Endothelial cell of hepatic sinusoid (primary cell): Measurements from ENCODE around the gene NDUFAB1.
"Not testable (repeated sequence)": the region's sequence is repeated elsewhere in the genome, so short reads cannot be mapped to it uniquely, and the experiment has no call there.

Experiments
- in situ Hi-C: cut with HindIII; loops from 2 replicates; pipeline ENCODE4 v1.10.0; 2017; ENCODE audit warnings: low sequenced_read_pairs

The NDUFAB1 gene

GRCh38 chr16:23595951-23596720, at the start of gene NDUFAB1:
NDUFAB1 (minus strand) TSS chr16:23596316; CDS start chr16:23596290, 26 bp downstream.
- in situ Hi-C loops = no loop called here

- in situ Hi-C loops = no loop called here
Observed at GRCh38 chr16:23642246-23642774, 46.2 kb upstream of the NDUFAB1 start.

- in situ Hi-C loops = no loop called here
Observed at GRCh38 chr16:23640931-23641765, 45.0 kb upstream of the NDUFAB1 start, which contains the start of the genes DCTN5 and PALB2. DCTN5 (plus strand) TSS chr16:23641466; CDS start chr16:23641543, 77 bp downstream. PALB2 (minus strand) TSS chr16:23641310; CDS start chr16:23641157, 153 bp downstream.

- in situ Hi-C loops = no loop called here
Observed at GRCh38 chr16:23640615-23640930, 44.5 kb upstream of the NDUFAB1 start.

GRCh38 chr16:23635958-23636357, 39.8 kb upstream of the NDUFAB1 start:
- in situ Hi-C loops = no loop called here

GRCh38 chr16:23634461-23635036, 38.4 kb upstream of the NDUFAB1 start:
- in situ Hi-C loops = no loop called here

GRCh38 chr16:23631874-23632273, 35.8 kb upstream of the NDUFAB1 start:
- in situ Hi-C loops = not testable (repeated sequence)

GRCh38 chr16:23629516-23629915, 33.4 kb upstream of the NDUFAB1 start:
- in situ Hi-C loops = no loop called here

GRCh38 chr16:23624092-23624491, 28.0 kb upstream of the NDUFAB1 start:
- in situ Hi-C loops = no loop called here

GRCh38 chr16:23615805-23616204, 19.7 kb upstream of the NDUFAB1 start:
- in situ Hi-C loops = loop anchor here (10.0 kb wide), 1 partner anchor 59 kb away; the partner anchor contains the start of gene PLK1

- in situ Hi-C loops = loop anchor here (10.0 kb wide), 1 partner anchor 63 kb away; the partner anchor contains the start of gene PLK1
Observed at GRCh38 chr16:23611936-23612335, 15.8 kb upstream of the NDUFAB1 start.

- in situ Hi-C loops = loop anchor here (10.0 kb wide), 1 partner anchor 64 kb away; the partner anchor contains the start of gene PLK1
Observed at GRCh38 chr16:23610905-23611304, 14.8 kb upstream of the NDUFAB1 start.

GRCh38 chr16:23609929-23610328, 13.8 kb upstream of the NDUFAB1 start:
- in situ Hi-C loops = loop anchor here (10.0 kb wide), 1 partner anchor 65 kb away; the partner anchor contains the start of gene PLK1

GRCh38 chr16:23608194-23608593, 12.1 kb upstream of the NDUFAB1 start:
- in situ Hi-C loops = no loop called here

GRCh38 chr16:23607726-23608125, 11.6 kb upstream of the NDUFAB1 start:
- in situ Hi-C loops = no loop called here

GRCh38 chr16:23597003-23597756, 1.1 kb upstream of the NDUFAB1 start:
- in situ Hi-C loops = no loop called here

GRCh38 chr16:23595246-23595950, 718 bp downstream of the NDUFAB1 start:
- in situ Hi-C loops = no loop called here

GRCh38 chr16:23594186-23594585, 1.9 kb downstream of the NDUFAB1 start:
- in situ Hi-C loops = no loop called here

GRCh38 chr16:23590181-23590580, 5.9 kb downstream of the NDUFAB1 start:
- in situ Hi-C loops = no loop called here

- in situ Hi-C loops = no loop called here
Observed at GRCh38 chr16:23587726-23588125, 8.4 kb downstream of the NDUFAB1 start.
